ENCODE results near the gene GOLM1.

GRCh38 chr9:86141843-86142242 is 42.5 kb upstream of the GOLM1 start:
- TF ChIP-seq EZH2 (IDR thresholded peaks at IDR 0.05; ENCODE audit: insufficient read depth, poor library complexity, severe bottlenecking) (no peak), EZH2phosphoT487 (IDR thresholded peaks at IDR 0.05; ENCODE audit: insufficient read depth, low read depth) (no peak)
